UCSD-AML1 (cell line): ENCODE results near the gene GRIN2C.

Source experiments
- DNase-seq: peaks from one replicate; lab custom pipeline; 2025; ENCODE audit not compliant: unreplicated experiment; lab: John Stamatoyannopoulos, UW

The GRIN2C gene

DNA sequence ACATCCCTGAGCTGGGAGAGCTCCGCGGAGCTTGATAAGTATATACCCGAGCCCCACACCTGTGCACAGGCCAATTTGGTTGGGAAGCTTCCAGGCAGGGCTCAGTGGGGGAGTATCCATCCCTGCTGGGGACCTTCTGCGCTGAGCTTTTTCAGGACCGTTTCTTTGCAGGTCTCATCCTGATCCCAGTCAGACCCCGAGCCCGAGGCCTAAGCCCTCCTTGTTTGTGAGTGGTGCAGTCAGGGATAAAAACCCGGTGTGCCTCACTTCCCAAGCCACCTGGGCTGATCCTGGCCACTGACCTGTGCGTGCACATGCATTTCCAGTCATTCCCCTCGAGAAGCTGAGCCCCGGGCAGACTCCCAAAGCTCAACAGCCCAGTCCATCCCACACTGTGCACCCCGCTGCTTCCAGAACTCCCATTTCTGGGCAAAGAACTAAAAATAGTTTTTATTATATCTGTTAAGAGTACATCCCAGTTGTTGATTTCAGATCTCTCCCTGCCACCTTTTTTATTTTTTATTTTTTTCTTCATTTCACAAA, 56.2 kb downstream of the GRIN2C start:
- DNase-seq = no peak

DNA sequence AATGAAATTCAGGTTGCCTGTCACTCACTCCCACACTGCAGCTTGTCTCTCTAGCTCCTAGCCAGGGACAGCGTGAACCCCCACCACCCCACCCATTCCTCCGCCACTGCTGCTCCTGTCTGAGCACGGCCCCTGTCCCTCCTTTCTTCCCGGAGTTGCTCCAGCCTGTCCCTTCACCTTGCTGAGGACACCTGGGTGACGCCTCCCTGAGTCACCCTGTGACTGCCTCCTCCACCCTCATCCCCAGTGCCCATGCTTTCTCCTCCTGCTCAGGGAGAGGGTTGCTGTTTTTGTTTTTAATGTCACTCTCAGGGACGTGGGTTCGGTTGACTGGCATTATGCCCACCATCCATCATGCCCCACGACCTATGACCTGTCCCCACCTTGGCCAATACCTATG, 57.8 kb downstream of the GRIN2C start:
- DNase-seq = no peak

DNA sequence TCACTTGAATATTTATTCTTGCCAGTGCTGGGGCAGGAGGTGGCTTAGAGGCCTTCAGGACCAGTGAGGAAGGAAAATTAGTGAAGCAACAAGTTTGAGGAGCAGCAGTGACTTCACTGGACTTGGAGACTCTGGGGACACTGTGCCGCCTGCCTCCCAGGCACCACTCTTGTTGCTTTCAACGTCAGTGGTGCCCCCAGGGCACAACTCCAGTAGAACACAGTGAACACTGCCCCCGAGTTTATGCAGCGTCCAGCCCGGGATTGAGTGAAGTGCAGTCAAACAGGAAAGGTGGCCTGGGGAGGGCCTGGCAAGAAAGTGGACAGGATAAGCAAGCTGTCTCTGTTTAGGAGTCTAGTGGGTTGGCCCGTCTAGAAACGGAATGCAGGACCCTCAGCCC, 59.2 kb downstream of the GRIN2C start:
- DNase-seq = no peak

DNA sequence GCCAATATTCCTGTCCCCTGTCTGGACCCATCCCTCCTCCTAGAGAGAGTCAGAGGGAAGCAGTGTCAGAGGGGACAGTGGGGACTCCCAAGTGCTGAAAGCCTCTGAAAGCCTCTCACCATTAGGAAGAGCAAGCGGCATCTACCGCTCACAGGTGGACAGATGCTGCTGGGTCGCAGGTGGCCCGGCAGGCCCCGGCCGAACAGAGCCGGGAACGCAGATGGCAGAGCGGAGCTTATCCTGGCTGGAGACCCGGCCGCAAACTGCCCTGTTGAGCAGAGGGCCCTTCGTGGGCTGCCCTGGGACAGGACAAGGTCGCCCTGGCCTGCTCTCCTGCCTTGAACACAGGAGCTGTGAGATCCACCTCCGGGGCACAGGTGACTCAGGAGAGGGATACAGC, 60.6 kb downstream of the GRIN2C start:
- DNase-seq = no peak

DNA sequence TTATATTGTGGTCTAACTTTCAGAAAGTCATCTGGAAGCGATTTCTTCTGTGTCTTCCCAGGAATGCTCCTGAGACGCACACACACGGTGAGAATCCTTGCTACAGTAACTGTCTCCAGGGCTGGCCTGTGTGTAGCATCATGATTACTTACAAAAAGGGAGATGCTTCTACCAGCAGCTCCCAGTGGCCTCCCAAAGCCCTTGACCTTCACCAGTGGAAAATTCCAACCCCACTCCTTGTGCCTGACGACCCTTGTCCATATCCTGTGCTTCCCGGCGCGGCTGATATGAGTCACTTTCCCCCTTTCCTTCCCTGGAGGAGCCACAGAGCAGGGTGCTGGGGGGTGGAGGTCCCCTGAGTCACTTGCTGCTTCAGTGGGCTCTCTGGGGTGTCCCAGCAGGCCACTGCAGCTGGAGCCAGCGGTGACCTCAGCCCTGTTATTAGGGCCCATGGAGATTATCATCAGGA, 61.4 kb downstream of the GRIN2C start:
- DNase-seq = no peak

DNA sequence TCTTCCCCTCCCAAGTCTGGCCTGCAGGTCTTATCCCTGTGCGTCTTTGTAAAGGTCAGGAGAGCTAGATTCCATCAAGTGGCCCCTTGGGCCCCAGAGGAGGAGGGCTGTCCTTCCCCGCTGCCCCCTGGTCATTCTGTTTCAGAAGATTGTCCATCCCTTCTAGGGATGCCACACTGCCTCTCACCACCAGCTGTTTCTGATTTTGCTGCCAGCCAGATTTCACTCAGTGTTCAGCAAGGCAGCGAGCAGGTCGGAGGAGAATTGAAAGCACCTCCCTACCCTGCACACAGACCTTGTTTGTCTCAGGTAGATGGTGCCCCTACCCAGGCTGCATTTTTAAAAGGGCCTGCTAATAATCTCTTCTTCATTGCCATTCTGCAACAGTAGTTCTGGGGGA, 61.9 kb downstream of the GRIN2C start:
- no peak for DNase-seq

DNA sequence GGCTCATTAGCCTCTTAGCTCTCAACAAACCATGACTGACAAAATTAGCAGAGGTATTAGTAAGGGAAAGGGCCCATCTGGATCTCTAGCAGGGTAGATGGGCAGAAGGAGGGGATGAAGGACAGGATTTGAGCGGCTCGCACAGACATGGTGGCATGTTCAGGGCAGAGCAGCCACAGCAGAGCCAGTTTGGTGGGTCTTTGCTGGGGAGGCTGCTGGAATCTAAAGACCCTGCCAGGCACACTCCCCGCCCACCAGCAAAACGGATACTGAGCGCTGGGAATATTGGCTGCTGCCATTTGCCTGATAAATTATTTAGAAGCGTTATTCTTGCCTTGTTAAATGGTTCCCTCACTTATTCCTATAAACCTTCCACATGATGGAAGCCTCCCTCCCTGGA, 62.8 kb downstream of the GRIN2C start:
- no peak for DNase-seq

DNA sequence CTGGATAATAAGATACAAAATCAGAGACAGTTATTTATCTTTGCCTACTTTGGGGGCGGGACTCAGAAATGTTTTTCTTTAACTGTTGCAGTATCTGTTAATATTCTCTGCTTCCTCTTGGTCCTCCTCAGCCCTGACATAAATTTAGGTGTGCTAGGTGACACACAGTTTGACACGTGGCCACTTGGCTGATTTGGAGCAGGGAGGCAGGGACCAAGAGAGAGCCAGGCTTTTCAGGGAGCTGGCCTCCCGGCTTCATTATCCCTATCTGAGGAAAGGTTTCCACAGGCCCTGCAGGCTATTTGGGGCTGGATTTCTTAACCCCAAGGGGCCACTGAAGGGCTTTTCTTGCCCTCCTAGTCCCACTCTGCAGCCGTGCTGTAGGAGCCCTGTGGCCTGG, 63.5 kb downstream of the GRIN2C start:
- DNase-seq = no peak

DNA sequence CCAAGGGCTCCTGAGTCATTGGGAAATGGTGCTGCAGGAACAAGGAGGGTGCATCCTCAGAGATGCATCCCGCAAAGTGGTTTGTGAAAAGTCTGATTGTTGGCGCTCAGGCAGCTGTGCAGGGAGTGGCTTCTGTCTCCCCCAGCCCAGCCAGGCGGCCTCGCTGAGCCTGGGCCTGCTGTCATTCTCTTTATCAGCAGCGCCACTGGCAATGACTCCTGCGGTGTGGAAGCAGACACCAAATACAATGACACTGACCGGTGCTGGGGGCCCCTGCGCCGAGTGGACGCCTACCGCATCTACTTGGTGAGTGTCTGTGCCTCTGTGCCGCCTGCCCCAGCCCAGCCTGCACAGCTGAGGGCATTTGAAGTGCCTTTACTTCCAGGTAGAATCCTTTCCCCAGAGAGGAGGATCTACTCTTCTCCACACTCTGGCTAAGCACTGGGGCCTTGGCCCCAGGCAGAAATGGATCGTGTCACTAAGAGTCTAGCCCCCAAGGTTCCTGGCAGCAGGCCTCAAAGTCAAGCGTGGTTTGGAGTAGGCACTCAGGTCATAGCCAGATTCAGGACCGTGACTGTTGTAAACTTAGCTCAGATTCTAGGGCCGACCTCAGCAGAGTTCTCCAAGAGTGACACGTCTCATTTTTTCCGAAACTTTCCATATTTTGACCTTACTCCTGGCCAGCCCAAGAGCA, 64.2 kb downstream of the GRIN2C start:
- no peak for DNase-seq

DNA sequence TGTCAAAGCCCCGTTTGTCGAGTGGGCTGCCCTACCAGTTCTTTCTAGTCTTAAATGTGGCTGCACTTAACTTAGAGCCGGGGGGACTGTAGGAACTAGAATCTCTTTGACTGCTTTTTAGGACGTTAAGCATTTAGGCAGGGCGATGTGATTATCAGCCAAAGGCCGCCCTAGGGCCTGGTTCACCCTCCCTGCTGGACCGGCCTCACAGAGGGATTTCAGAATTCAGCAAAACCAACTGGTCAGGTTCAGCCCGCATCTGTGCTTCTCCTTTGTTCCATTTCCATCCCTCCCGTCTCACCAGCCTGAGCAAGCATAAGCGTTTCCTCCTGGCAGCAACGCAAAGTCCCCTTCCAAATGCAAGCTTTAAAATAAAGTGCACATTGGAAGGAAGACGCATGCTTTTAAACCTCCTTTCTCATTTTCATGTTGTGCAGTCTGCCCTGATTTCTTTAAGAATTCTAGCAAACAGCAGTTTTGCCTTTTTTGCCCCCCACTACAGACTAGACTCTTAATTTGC, 67.0 kb downstream of the GRIN2C start:
- DNase-seq = no peak
